Subcutaneous adipose tissue (tissue), 4 donors: ENCODE measurements around the gene DENND1C. TPM values are rescaled to one million over a fixed set of nuclear protein-coding genes. Genes with fewer than 3 reads are reported as not detected.

Experiments
- CTCF ChIP-seq: fragments of 450-650 bp; IDR thresholded peaks from one replicate; pipeline ENCODE4 v1.5.1; 2016; ENCODE audit warnings: low read depth, mild to moderate bottlenecking, control low read depth, antibody characterized with exemption, moderate library complexity
- total RNA-seq, 4 donors: library from RNA; depleted of rRNA; stranded (reverse); fragments of >200 nt; gene quantifications; one replicate each; pipeline ENCODE4 v1.1.0, GENCODE V29; 2016

The DENND1C gene
- total RNA-seq, 4 donors from 2014 or later, result 2.4 to 8.0 (median 4.0) TPM

DNA sequence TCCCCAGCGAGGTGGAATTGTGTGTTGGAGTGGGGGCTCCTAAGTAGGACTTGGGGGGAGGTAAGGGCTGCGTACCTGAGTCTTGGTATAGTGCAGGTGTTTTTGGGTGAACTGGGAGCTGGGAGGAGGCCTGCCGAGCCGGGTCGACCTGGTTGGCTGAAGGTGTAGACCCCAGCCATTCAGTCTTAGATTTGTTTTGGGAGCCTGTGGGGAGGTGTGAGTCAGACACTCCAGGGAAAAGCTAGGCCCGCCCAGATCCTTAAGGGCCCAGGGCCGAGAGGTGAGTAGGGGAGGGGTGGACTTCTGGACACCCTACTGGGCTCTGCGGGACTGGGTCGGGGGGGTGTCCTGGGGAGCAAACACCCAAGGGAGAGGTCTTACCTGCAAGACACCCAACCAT is 16.6 kb downstream of the DENND1C start:
- no peak for TF ChIP-seq CTCF

GRCh38 chr19:6464070-6464873 is 17.3 kb downstream of the DENND1C start, which contains the start of gene CRB3:
TSS of gene CRB3 (plus strand) at chr19:6464271. CDS start at chr19:6464702, 431 bp downstream.
- TF ChIP-seq CTCF, result no peak

DNA sequence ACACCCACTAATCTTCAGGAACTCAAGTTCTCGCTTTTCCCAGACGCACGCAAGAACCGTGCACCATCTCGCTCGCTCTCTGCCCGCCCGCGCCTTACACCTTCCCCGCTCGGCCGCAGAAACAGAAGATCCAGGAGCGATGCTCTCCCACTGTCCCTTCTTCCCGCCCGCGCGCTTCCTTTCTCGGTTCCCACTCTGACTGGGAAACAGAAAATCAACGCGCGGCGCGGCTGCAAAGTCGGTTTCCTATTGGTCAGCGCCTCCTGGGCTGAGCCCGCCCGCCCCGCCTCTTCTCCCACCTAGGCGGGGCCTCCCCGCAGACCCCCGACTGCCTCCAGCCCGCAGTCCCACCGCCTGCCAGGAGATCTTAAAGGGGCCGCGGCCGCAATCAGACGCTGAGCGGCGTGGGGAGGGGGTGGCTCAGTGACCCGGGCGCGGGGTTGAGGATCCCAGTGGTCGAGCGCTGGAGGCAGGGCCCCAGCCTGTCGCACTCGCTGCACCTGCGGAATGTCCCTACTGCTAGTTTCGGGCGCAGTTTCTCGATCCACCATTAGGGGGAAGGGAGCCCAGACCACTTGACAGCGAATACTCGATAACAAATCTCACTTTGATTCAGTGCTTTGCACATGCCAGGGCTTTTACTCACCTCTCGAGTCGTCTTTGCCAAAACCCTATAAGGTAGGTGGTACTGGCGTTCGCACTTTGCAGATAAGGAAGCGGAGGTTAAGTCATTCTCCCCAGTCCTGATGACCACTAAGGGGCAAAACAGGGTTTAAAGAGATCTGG is 21.3 kb downstream of the DENND1C start:
- TF ChIP-seq CTCF, result no peak

DNA sequence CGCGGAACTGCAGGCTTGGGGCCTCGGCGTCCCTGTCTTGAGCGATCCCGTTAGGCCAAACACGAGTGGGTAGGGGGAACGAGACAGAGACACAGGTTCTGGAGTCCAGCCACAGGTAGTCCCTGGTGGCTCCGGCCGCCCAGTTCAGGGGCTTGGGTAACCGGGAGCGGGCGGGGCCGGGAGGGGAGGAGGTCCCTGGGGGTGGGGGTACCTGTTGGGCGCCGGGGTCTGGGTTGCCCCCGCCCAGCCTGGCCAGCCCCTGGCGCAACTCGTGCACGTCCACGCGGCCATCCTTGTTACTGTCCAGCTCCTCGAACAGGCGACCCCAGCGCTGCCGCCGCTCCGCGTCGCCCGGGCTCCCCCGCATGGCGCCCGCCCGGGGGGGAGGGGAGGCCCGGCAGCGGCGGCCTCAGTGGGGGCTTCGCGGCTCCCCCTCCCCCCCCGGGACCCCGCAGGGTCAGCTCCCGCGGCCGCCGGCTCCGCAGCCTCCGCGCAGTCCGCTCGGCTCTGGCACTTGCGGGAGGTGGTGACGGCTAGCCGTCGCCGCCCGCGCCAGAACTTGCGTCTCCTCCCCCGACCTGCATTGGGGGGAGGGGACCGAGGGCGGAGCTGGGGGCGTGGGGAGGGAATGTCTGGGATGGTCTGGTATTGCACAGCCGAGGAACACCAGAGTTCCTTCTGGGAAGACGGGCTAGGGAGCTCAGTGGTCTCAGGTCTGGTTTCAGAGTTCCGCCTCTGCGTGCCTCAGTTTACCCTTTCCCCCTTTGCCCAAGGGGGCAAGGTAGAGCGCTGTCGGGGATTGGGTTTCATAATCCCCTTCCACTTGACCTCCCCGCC is 22.1 kb downstream of the DENND1C start, which contains the start of gene SLC25A23:
Gene SLC25A23, minus strand, starts transcription at position 531 of the 837 bp plus-strand sequence. Its CDS starts 164 bp downstream, at position 367.
- TF ChIP-seq CTCF, result no peak

DNA sequence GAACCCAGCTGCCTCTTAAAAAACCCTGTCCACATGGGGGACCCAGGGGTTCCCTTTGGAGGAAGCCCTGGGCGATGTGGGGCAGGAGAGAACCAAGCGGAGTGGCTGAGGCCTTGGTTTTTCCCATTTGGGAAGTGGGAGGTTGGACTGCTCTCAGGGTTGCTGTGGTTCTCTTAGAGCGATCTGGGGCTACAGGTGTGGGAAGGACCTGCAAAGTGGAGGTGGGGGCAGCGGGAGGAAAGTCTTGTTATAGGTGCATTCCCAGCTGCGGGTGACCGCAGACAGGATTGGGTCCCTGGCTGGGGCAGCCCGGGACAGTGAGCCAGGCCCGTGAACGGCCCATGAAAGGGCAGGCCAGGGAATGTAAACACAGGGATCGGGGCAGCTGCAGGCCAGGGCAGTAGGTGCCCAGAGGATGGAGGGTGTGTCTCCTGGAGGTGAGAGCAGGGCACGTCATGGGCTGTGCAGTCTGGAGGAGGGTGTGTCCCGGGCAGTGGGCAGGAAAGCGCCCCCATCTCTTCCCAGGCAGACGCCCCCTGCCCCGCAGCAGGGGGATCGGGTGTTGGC is 22.8 kb downstream of the DENND1C start:
- no peak for TF ChIP-seq CTCF

- TF ChIP-seq CTCF, result no peak
Observed at GRCh38 chr19:6457958-6458694, 23.5 kb downstream of the DENND1C start.
